Activated CD4-positive, alpha-beta T cell treated with anti-CD3 and anti-CD28 coated beads, Interleukin-2, amount 50 U/mL, for 16 hours (primary cell): ENCODE measurements around the gene OBSL1.
A peak's percentile ranks its signal among the peaks of the same experiment; 100 is the strongest.

Source experiments
- DNase-seq: peaks from one replicate; pipeline ENCODE4 v3.0.0-alpha.2; 2020

The OBSL1 gene

DNA sequence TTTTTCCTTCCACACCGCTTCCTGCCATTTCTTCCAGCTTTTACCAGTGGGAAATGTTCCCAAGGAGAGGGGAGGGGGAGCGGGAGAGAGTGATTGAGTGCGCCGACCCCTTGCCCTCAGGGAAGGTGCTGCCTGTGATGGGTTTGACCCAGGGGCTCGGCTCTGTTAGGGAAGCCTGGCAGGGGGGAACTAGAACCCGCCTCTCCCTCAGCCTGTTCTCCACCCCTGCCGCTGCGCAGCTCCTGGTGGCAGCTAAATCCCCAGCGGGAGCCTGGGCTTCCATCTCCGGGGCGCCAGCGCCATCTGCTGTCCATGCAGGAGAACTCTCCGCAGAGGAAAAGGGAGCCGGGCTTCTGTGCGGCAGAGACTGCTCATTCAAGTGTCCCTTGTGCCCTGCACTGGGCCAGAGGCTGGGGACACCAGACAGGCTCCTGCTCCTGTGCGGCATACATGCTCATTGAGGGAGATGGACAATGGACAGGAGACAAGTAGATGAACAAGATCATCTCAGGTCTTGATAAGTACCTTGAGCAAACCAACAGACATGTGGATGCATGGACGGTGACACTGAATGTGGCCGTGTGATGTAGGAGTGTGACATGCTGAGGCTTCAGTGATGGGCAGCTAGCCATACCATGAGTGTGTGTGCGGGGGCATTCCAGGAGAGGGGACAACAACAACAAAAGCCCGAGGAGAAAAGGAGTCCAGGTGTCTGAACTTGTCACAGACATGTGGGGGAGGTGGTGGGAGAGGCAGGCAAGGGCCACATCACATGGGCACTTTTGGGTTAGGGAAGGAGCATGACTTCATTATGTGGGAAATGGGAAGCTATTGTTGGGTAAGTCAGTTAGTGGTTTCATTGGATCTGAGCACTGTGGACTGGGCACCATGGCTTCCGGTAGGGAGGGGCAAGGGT lies 41.0 kb downstream of the OBSL1 start:
- DNase-seq = peak; percentile 85

DNA sequence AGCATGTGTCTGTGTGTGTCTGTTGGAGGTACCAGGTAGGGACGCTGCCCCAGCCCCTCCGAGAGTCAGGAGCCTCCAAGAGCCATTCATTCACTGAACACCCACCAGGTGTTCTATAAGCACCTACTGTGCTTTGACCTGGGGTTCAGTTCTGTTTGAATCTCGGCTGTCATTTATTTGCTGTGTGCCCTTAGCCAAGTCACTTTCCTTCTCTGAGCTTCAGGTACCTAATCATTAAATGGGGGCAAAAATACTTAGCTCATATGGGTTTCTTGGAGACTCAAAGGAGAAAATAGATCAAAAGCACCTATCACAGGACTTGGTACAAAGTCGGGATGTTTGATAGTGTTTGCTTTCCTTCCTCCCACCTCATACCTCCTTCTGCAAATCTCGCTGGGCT lies 43.9 kb downstream of the OBSL1 start:
- no peak for DNase-seq

DNA sequence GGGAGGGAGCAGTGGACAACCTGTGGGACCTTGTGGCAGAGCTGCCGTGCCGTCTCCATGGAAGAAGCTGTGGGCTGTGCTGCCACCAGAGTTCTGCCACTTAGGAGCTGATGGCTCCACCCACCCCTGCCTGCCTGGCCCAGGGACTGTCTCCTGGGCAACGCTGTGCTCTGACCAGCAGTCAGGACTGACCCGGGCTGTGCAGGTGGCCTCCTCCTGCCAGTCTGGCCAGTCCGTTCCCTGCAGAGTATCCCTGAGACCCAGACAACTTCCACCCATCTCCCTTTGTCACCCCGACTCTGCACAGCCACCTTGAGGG lies 44.3 kb downstream of the OBSL1 start:
- no peak for DNase-seq

DNA sequence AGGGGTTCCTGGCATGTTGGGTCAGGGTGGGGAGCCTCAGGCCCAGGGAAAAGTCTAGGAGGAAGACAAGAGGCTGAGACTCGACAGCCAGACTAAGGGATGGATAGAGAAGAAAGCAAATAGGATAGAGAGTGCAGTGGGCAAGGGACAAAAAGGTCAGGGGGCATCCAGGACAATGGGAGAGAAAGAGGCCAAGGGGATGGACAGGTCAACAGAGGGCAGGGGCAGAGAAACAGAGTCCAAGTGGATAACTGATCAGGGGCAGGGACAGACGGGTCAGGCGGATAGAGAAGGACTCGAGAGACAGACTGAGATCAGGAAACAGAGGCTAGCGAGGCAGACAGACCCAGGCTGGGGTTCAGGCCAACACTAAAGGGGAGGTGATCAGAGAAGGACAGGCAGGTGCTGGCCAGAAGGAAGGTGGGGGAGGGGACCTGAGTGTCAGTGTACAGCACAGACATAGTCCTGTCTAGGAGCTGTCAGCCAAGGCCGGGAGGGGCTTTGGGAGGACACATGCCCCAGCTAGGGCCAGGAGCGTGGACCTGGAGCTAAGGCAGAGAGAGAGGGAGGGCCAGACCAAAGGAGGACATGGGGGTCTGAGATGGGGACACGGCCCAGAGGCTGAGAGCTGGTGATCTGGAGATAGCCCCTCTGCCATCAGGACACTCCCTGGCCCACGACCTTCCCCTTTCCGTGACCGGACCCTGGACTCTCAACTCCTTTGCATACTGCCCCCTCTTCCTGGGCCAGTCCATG lies 44.8 kb downstream of the OBSL1 start:
- no peak for DNase-seq

DNA sequence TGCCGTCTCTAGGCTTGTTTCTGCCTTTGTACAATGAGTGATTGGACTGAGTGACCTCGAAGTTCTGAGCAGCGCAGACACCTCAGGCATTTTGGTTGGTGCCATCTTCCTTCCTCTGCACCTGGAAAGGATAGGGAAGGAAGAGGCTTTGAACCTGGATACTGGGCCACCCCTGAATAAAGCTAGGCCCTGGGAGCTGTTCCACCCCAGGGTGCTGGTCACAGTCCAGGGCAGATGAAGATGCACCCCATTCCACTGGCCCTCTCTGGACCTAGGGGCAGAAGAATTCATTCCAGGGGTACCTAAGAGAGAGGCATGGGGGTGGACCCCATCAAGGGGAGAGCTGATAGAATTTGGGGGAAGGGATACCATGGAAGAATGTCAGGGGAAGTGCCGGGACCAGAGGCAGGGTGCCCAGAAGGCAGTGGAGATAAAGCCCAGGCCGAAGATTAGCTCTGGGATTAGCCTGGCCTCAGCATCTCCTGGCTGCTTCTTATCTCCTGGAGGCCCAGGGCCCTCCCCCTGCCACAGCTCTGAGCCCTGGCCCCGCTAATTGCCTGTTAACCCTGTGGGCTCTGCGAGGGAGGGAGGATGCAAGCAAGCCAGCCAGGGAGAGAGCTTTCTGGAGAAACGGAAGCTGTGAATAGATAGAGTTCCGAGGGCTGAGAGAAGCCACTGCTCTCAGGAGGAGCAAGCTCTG lies 45.7 kb downstream of the OBSL1 start:
- no peak for DNase-seq

DNA sequence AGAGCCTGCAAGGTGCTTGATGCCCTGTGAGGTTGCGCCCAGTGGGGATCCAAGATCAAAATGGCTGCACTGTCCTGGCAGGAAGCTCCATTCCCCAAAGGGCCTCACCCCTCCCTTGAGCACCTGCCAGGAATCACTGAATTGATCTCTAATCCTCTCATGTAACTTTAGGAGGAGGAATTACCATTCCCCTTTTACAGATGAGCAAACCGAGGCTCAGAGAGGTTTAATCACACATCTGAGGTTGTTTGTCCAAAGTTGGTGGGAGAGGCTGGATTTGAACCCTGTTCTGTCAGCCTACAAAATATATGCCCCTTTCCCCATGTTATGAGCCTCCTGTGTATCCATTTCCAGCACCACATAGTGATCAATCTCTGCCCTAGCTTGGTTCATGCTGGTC lies 46.5 kb downstream of the OBSL1 start:
- no peak for DNase-seq

DNA sequence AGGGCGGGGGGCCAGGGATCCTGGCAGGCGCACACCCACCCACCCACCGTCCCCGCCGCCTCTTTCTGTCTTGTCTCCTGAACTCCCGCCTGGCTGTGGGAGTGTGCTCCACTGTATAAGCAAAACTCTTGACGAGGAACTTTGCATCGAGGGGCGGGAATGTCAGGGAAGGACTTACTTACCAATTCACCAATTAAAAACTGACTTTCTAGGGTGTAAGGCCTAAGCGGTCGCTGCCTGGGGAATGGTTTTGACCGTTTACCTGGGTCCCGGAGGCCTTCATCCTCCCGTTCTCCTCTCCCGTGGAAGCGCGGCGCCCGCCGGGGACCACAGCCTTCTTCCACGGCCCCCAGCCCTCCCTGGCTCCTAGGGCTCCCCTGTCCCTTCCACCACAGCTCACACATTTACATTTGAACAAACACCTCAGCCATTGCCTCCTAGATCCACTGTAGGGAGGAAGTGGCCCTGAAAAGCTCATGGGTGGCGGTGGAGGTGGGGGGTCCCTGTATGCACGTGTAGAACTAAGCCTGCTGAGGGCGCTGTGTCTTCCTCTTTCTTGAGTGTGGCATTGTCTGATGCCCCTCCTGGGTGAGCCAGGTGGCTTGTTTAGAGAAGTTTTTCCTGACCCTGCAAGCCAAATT lies 48.2 kb downstream of the OBSL1 start:
- DNase-seq = no peak

DNA sequence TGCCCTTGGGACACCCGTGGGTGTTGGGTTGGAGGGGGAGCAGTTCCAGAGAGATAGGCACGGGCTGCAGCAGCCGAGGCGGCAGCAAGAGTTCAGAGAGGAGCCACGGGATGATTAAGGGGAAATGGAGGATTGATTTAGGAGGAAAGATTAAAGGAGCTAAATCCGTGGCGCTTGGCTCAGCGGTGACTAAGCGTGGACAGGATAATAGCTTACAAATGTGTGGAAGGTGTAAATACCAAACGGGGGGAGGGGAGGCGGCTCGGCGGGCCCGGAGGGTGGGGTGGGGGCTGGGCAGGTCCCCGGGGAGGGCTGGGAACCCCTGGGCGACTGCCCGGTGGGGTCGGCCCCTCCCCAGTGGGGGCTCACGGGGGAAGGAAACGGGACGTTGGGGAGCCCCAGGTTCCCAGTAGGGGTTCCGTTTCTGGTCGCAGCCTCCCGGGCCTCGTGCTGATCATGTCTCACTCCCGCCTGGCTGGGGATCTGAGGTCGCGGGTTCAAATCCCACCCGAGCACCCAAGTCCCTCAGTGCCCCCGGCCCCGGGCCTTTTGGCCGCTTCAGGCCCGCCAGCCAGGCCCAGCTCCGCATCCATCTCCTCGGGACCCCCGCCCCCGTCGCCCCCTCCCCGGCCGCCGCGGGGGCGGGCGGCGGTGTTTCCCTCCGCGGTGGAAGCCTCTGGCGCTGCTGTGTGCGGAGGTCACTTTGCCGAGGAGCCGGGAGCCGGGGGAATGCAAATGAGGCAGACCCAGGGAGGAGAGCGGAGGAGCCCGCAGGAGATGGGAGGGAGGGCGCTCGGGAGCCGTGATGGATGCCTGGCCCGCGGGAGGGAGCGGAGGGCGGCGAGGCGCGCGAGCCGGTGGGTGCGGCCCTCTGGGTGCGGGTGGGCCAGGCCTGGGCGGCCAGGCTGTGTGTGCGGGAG lies 49.0 kb downstream of the OBSL1 start:
- DNase-seq = no peak

DNA sequence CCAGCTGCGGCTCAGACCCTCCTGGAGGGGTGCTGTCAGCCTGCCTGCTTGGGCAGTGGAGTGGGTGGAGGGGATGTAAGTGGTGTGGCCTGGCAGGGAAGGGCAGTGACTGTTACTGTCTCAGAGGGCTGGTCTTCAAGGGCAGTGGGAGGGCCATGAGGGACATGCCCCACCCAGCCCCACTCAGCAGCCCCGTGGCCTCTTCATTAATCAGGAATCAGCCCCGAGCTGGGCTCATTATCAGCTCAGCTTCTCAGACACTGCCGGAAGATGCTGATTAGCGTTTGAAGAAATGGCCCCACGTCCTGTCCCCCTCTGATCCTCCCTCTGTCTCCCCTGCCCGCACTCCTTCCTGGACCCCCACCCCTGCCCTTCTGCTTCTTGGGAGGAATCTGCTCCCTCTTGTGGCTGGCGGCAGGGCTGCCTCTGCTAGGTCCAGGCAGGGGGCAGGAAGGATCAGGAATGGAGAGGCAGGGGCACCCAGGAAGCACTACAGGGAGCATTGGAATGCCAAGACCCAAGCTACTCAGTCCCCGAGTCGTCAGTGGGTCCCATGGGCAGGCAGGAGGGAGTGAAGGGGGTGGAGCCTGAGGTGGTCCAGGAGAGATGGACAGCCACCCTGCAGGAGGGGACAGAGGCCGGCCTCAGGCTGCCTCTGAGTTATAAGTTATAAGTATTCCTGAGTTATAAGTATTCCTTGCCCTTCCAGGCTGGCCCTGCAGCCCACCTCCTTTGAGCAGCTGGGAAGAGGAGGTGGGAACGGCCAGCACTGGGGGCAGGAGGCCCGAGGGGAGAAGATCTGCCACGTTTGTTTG lies 50.1 kb downstream of the OBSL1 start:
- DNase-seq = no peak

DNA sequence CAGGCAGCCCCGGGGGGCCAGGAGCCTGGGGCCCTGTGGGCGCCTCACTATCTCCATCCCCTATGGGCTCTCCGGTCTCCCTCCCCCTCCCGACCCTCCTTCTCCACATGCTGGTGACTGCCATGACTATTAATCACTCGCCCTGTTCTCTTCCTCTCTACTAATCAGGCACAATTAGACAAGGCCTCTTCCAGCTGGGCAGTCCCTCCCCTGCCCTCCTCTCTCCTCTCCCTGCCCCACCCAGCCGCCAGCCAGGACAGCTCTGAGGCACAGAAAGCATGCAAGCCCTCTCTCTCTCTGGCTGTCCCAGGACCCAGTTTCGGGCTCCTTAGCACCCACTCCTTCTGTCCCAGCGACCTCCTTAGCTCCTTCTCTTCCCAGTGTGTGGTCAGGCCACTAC lies 51.3 kb downstream of the OBSL1 start:
- no peak for DNase-seq

DNA sequence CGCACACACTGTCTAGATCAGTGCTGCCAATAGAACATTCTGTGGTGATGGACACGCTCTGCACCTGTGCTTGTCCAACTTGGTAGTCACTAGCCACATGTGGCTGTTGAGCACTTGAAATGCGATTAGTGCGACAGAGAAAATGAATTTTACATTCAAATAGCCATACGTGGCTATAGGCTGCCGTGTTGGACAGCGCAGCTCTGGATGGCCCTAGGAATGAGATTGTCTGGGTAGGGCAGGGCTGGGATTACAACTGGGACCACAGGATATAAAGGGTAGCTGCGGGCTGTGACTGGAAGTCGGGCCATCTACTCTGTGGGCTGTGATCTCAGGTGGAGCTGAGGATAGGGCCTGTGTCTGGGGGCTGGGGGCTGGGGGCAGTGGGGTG lies 51.8 kb downstream of the OBSL1 start:
- no peak for DNase-seq

DNA sequence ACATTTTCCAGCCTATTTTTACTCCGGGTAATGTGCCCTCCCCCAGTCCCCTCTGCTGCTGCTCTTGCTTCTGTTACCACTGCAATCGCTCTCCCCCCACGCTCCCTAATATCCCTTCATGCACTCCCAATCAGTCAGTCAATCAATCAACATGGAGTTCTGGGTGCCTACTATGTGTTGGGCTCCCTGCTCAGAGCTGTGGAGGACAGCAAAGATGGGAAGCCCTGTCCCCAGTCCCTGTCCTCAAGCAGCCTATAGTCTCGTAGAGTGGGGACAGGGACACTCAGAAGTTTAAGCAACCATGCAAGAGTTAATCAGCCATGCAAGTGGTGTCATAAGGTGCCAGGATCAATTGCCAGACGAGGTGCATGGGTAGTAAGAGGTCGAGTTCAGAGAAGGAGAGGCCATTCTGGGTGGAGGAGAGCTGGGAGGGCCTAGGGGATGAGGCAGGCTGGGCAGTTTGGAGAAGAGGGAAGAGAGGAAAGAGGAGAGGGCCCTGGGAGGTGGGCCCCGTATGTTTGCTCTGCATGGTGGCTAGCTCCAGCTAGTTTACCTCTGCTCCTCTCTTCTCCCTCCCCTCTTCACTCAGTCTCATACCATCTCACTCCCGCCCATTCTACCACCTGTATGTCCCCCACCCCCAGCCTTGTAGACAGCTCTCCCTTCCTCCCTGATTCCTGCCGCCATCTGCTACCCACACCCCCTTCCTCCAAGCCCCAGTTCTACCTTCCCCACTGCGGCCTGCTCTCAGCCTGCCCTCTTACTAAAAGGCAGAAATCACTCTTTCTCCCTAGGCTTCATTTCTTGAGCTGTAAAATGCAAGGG lies 53.2 kb downstream of the OBSL1 start:
- DNase-seq = no peak

DNA sequence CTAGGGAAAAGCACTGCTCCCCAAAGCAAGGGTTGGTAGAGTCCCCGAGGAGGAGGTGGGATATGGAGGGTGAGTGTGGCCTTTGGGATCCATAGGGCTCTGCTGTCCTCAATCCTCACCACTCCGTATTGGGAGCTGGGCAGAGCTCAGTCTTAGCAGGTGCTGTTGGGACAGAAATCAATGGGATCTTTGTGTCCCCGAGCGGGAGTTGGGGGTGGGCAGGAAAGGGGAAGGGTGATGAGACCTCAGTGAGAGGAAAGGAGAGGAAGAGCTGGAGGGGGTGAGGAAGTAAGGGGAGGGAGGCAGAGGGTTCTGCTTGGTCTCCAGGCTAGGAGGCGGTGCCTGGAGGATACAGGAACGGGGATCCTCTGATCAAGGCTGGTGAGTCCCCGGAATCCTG lies 54.5 kb downstream of the OBSL1 start:
- no peak for DNase-seq

DNA sequence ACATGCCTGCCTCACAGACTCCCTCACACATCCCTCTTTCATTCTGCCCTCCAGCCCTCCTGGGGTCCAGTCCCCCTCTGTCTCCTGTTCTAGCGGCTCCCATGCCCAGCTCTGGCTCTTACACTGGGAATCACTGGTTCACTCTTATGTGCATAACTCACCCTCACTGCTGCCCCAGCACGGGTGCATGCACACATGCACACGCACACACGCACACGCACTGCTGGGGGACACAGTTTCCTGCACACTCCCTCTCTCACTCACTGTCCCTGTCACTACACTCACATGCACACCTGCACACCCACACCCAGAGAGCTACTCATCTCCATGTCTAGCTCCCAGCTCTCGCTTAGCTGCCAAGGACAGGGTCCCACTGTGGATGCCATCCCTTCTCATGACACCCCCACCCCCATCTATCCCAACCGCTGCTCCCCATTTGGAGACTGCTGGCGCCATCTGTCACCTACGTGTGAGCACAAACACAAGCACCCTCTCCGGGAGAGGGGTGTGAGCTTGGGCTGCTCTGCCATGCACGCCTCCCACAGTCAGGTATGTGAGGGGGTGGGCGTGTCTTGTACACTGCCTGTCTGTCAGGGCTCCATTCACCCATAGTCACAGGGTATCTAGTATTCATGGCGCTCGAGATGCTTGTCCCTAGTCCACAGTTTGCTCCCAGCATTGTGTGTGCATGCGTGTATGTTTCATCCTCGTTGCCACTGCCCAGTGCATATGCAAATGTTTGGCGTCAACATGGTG lies 55.3 kb downstream of the OBSL1 start:
- DNase-seq = no peak

DNA sequence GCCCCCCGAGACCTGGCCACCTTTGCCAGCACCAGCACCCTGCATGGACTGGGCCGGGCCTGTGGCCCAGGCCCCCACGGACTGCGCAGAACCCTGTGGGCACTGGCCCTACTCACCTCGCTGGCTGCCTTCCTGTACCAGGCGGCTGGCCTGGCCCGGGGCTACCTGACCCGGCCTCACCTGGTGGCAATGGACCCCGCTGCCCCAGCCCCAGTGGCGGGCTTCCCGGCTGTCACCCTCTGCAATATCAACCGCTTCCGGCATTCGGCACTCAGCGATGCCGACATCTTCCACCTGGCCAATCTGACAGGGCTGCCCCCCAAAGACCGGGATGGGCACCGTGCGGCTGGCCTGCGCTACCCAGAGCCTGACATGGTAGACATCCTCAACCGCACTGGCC lies 56.5 kb downstream of the OBSL1 start:
- no peak for DNase-seq

DNA sequence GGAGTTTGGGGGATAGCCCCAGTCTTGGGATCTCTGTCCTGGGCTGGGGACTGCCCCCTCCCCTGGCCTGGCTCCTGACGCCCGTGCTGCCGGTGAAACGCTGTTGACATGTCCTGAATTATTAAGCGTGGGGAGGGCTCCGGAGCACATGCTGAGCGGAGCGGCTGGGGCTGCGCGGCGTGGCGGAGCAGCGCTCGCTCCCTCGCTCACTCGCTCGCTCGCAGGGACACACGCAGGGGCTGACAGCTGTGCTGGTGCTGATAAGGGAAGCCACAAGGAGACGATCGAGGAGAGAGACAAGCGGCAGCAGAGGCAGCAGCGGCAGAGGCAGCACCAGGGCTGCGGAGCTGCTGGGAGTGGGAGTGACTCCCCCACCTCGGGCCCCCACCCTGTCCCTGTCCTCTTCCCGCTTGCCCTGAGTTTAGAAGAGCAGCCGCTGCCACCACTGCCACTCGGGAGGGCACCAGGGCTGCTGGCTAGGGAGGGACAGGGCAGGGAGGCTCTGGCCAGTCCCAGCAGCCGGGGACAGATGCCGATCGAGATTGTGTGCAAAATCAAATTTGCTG lies 57.1 kb downstream of the OBSL1 start, which contains the start of gene ASIC4:
Gene ASIC4, plus strand, starts transcription at position 287 of the 566 bp plus-strand sequence. Its CDS starts 243 bp downstream, at position 530.
- no peak for DNase-seq

DNA sequence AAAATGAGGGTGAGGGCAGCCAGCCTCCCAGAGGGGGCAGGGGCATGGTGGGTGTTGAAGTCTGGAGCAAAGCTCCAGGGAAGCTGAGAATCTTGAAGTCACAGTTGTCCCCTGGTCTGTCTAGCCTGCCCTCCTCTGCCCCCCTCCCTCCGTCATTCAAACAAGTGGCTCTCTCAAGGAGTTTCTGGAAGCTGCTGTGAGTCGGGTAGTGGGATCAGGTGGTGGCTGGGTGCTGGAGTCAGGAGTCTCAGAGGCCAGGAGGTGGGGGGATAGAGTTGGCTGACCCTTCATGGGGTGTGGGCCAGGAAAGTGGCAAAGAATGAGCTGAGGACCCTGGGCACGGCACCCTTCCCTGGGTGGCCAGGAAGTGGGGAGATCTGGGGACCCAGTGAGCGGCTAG lies 57.6 kb downstream of the OBSL1 start:
- no peak for DNase-seq

DNA sequence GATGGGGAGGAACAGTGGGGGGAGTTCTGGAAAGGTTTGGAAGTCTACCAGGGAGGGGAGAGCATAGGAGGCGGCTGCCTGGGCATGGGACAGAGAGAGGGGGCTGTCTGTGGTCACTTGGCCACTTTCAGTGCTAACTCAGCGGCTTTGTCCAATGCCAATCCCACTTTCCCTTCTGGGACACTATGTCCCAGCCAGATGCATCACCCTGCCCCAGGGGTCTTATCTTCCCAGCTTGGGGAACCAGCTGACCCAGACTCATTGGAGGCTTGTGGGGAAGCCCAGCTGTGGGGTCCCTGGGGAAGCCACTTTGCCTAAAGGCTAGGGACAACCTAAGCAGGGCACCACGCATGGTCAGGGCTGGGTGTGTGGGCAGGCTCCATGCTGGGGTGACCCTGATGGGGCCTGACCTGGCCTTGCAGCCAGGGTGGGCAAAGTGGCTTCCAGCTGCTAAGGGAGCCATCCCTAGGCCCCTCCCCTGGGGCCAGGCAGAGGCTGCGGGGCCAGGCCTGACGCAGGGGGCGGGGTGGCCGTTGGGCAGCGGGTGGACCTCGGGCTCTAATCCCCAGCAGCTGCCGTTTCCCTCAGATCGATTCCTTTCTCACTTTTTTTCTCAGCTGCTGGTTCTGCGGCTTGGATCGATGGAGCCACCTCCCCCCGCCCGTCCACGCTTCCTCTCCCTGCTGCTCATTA lies 58.7 kb downstream of the OBSL1 start:
- DNase-seq = no peak
